Measurements from ENCODE around the gene TMEM239. TPM values are rescaled to one million over a fixed set of nuclear protein-coding genes. Genes with fewer than 3 reads are reported as not detected.

Gene TMEM239
- total RNA-seq: not detected in 2 replicates

GRCh38 chr20:2816030-2816582 lies at the start of gene TMEM239:
Gene TMEM239, plus strand, starts transcription at chr20:2816364. Its CDS starts 191 bp downstream, at chr20:2816555.

DNA sequence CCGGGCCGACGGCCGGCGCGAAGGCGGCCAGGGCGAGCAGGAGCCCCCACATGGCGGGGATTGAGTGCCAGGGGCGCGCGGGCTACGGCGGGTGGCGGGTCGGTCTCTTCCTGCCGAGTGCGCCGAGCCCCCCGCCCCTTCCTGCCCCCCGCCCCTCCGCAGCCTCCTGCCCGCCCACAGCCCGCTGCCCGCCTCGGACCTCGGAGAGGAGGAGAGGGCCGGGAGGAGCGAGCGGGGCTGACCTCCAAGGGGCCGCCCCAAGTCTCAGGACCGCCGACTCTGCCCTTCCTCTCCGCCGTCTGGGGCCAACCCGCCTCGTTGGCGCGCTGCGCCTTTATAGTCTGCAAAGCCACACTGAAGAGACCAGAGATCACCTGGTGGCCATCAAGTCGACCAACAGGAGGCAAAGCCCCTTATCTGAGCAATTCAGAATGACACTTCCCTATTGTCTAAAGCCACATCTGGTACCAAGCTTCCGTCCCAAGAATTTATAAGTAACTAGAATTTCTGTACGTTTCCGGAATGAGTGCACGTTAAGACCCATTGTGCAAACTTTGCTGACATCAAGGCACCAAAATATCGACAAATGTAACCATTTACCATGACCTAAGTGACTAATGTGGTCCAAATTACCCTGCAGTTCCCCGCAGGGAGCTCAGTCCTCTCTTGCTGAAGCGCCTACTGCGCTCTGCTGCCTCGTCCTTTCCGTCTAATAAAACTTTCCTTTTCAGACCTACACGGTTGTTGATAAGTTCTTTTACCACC lies 15.5 kb upstream of the TMEM239 start, which contains the start of gene CPXM1:
Gene CPXM1 (minus strand): TSS at position 107 of the 765 bp plus-strand sequence. CDS start 55 bp downstream, at position 52.

GRCh38 chr20:2814587-2815051 lies 1.5 kb upstream of the TMEM239 start, which contains the start of gene C20orf141:
Gene C20orf141, plus strand, starts transcription at chr20:2814987. Its CDS starts 198 bp downstream, at chr20:2815185.

DNA sequence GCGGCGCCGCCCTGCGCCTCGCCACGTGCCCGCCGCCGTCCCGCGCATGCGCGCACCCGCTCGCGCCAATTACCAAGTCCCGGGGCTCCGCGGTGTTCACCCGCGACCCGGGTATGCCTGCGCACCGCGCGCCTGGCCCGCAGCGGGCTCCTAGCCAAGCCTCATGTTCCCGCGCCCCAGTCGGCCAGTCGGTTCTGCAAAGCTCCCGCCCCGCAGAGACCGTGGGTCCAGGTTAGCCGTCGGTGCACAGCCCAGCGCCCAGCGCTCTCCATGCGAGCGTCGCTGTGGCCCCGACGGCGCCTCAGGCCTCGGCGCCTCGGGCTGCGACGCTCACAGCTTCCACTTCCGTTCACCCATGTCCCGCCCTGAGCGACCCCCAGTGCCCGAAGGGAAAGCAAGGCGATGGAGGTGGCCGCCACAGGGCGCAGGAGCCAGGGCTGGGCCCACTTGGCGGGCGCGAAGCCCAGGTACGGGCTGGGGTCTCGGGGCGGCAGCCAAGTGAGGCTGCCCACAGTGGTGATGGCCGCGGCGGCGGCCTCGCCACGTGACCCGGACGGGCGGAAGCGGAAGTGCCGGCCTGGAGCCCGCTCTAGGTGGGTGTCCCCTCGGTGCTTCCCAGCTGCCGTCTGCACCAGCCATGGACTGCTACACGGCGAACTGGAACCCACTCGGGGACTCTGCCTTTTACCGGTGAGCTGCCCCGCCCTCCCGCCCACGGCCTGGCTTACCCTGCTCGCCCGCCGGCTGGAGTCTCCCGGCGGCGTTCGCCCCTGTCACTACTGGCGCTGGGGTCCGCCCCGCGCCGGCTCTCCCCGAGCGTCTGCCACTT lies 24.2 kb downstream of the TMEM239 start, which contains the start of the genes PCED1A and VPS16:
Gene PCED1A (minus strand): TSS at position 518 of the 829 bp plus-strand sequence. CDS start 743 bp downstream, outside the sequence.
Gene VPS16 (plus strand): TSS at position 608 of the 829 bp plus-strand sequence. CDS start 30 bp downstream, at position 638.

Other genes starting within 250 kb of the TMEM239 start
- gene NOP56, start 163.7 kb upstream of the TMEM239 start, total RNA-seq: 234 and 264 TPM in 2 replicates
- 128 and 129 TPM in 2 replicates for gene IDH3B, start 152.1 kb upstream of the TMEM239 start, total RNA-seq
- gene EBF4, start 123.6 kb upstream of the TMEM239 start, total RNA-seq: 0.76 and 1.9 TPM in 2 replicates
- 0.32 TPM in 1 of 2 replicates, not detected in the other for gene CPXM1, start 15.7 kb upstream of the TMEM239 start, total RNA-seq
- not detected in 2 replicates for gene C20orf141, start 1.4 kb upstream of the TMEM239 start, total RNA-seq
- gene PCED1A, start 24.3 kb downstream of the TMEM239 start, total RNA-seq: 18.5 and 19.6 TPM in 2 replicates
- gene VPS16, start 24.4 kb downstream of the TMEM239 start, total RNA-seq: 46.1 and 53.3 TPM in 2 replicates
- 20.8 and 30.1 TPM in 2 replicates for gene PTPRA, start 57.1 kb downstream of the TMEM239 start, total RNA-seq
- gene GNRH2, start 227.3 kb downstream of the TMEM239 start, total RNA-seq: 0.30 TPM in 1 of 2 replicates, not detected in the other
- 65.5 and 75.4 TPM in 2 replicates for gene MRPS26, start 229.7 kb downstream of the TMEM239 start, total RNA-seq